Measurements from ENCODE around the gene RAI1. TPM values are rescaled to one million over a fixed set of nuclear protein-coding genes. Genes with fewer than 3 reads are reported as not detected.

RAI1 gene
- total RNA-seq, 1 donor: 16.0 TPM

DNA sequence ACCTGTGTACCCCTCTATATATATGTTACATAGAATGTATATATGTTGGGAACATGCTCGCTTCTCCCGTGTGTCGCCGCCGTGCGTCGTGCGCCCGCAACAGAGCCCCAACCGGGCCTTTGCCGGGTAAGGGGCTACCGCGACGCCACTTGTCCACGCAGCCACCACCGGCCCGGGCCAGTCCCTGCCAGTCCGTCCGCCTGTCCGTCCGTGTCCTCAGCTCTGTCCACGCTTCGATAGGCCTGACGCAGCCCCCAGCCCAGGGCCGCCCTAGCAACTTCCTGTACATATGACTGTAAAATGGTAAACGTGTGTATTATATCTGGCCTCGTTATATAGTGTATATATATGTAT is 129.6 kb downstream of the RAI1 start:
- no peak for DNase-seq (ENCODE audit: low read depth)
- no peak overlapping the region for H3K4me3 ChIP-seq (ENCODE audit: low read depth, low read length)
- TF ChIP-seq, protein P1, sequence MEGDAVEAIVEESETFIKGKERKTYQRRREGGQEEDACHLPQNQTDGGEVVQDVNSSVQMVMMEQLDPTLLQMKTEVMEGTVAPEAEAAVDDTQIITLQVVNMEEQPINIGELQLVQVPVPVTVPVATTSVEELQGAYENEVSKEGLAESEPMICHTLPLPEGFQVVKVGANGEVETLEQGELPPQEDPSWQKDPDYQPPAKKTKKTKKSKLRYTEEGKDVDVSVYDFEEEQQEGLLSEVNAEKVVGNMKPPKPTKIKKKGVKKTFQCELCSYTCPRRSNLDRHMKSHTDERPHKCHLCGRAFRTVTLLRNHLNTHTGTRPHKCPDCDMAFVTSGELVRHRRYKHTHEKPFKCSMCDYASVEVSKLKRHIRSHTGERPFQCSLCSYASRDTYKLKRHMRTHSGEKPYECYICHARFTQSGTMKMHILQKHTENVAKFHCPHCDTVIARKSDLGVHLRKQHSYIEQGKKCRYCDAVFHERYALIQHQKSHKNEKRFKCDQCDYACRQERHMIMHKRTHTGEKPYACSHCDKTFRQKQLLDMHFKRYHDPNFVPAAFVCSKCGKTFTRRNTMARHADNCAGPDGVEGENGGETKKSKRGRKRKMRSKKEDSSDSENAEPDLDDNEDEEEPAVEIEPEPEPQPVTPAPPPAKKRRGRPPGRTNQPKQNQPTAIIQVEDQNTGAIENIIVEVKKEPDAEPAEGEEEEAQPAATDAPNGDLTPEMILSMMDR (IDR thresholded peaks at IDR 0.05; ENCODE audit: insufficient read depth, low read depth, low read length): no peak

DNA sequence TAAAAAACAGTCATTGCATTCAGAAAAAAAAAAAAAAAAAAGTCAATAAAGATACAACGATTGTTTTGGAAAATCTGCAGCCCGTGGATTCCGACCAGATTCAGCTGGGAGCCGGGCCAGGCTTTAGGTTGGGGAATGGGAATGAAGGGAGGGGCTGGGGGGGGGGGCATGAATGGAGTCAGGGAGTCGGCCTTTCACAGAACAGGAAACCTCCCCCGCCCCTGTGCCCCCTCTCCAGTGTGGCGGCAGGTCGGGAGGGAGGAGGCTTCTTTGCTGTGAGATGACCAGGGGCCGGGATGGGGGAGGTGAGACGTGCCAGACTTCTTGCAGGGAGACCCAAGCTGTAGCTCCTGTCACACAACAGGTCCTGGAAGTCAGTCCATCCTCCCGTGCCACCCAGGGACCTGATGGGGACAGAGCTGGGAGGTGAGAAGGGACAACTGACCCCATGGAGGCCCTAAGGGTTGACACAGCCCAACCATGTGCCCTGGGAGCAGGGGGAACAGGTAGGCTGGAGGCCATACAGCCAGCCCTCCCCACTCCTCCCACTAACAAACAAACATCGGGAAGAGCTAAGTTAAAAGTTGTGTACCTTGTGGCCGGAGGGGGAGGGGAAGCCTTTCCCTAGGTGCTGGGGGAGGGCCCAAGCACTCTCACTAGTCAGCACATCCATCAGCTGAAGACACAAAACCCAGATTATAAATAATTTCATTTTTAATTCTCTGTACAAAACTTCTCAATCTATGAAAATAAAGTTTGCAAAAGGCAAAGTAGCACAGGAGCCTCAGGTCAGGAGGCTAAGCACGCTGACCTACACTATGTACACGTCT is 130.3 kb downstream of the RAI1 start:
- no peak overlapping the region for H3K4me3 ChIP-seq (ENCODE audit: low read depth, low read length)
- peak; percentile 69 for DNase-seq (ENCODE audit: low read depth)

DNA sequence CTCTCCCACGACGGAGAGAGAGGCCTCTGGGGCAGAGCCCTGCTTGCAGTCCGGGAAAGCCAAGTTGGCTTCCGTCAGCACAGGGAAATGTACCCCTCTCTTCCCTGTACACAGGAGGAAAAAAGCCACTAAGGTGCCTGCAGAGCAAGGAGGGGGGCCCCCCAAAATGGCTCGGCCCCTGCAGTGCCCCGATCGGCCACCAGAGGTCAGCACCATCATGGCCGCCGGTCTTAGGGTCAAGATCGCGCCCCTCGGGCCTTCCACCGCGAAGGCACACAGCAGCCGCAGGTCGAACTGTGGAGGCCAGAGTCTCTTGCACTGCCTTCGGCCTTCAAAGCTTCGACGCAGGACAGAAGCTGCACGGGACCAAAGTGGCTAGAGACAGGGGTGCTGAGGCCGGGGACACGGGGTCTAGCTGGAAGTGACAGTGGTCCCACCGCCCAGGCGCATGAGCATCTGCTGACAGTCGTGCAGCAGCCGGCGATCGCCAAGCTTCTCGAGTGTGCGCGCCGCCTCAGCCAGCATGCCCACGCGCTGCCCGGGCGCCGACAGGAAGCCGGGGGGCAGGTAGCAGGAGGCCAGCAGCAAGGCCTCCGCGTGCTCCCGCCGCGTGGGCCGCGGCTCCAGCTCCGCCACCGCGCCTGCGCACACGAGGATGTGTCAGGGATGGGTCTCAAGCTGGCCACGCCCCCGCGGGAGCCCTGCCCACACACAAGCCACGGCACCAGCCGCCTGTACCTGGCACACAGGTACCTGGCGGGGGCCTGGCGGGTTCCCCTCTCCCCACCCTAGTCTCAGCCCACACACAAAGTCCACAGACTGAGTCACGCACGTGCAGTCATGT is 131.2 kb downstream of the RAI1 start:
- no peak overlapping the region for H3K4me3 ChIP-seq (ENCODE audit: low read depth, low read length)
- TF ChIP-seq, protein P1 (IDR thresholded peaks at IDR 0.05; ENCODE audit: insufficient read depth, low read depth, low read length): peak; percentile 96
- DNase-seq (ENCODE audit: low read depth): peak; percentile 75

More for the DNA sequence above, 130.3 kb downstream of the RAI1 start:
- TF ChIP-seq, protein P1 (IDR thresholded peaks at IDR 0.05; ENCODE audit: insufficient read depth, low read depth, low read length): no peak

DNA sequence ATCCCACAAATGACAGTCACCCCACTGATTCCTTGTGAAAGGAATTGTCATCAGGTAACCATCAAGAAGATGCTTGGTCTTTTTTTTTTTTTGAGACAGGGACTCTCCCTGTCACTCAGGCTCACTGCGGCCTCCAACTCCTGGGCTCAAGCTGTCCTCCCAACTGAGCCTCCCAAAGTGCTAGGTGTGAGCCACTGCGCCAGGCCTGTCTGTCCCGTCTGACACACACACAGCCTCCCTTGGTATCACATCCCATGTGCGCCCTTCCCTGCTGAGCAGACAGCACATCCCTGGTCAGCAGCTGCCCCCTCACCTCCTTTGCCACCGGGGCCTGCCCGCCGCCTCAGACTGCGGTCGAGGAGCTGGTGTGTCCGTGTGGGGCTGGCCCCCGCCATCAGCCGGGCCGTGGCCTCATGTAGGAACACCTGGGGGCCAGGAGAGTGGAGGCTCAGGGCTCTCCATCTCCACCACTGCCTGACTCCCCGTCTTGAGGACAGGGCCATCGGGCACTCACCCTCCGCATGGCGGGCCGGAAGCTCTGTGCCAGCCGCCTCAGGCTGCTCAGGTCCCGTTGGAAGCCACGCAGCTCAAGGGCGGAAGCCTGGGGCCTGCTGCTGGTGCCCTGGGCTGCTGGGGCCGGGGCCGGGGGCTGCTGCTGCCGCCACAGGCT is 131.9 kb downstream of the RAI1 start:
- TF ChIP-seq, protein P1 (IDR thresholded peaks at IDR 0.05; ENCODE audit: insufficient read depth, low read depth, low read length): no peak
- DNase-seq (ENCODE audit: low read depth): no peak
- H3K4me3 ChIP-seq (ENCODE audit: low read depth, low read length): no peak overlapping the region

DNA sequence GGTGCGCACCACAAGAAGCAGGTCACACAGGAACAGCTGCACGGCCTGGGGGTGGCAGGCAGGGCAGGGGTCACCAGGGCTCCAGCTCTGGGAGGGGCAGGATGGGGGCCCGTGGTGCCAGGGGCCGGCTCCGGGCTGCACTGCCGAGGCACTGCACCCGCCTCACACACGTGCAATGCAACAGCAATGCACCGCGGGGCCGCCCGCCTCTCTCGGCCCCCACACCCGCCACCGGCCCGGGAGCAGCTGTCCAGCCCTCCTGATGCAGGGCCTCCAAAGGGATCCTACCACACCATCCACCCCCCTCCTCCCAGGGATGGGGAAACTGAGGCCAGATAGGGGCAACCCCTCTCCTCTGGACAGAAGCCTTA is 132.5 kb downstream of the RAI1 start:
- TF ChIP-seq, protein P1 (IDR thresholded peaks at IDR 0.05; ENCODE audit: insufficient read depth, low read depth, low read length): no peak
- no peak overlapping the region for H3K4me3 ChIP-seq (ENCODE audit: low read depth, low read length)
- no peak for DNase-seq (ENCODE audit: low read depth)

DNA sequence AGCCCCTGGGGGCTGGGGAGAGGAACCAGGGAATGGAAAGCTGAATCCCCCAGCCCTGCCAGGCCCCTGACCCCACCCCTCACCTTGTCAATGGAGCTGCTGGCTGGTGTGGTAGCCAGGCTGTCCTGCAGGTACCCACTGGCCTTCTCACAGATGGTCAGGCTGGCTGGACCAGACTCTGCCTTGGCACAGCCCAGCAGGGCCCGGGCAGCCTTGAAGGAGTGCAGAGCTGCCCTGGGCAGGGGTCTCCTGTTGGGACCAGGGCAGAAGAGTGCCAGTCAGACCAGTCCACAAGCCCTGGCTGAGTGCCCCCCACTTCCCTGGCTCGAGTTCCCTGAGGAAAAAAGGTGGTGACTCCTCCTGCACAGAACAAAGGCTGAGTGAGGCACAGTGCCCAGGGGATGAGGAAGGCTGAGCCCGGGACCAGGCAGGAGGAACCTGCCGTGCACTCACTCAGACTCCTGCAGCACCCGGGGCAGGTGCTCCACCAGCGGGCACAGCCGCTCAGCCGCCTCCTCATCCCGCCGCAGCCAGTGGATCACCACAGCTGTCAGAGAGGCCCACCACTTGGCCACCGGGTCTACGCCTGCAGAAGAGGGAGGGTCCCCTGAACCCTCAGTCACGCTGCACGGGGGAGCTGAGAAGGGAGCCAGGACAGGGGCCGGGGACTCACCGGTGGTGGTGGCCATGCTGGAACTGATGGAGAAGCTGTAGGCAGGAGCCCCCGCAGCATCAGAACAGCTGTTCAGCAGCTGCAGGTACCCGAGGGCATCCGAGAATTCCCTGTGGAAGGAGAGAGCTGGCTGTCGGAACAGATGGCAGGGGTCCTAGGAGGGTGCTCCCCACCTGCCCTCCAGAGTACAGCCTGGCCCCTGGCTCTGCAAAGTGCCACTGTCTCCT is 133.2 kb downstream of the RAI1 start:
- H3K4me3 ChIP-seq (ENCODE audit: low read depth, low read length): no peak overlapping the region
- DNase-seq (ENCODE audit: low read depth): no peak
- TF ChIP-seq, protein P1 (IDR thresholded peaks at IDR 0.05; ENCODE audit: insufficient read depth, low read depth, low read length): no peak

Data from fibroblast of villous mesenchyme (primary cell).